GM10248 (cell line): Measurements from ENCODE around the gene MYMK.
A peak's percentile ranks its signal among the peaks of the same experiment; 100 is the strongest.

Experiments used
- CTCF ChIA-PET: fragments of 300-600 bp; sonication (Branson Sonifier 250); formaldehyde crosslinking; extraction: SDS; loops from one replicate; lab custom pipeline; 2021; ENCODE audit warnings: antibody characterized with exemption; lab: Yijun Ruan, JAX
- POLR2A ChIA-PET: fragments of 350-650 bp; sonication (Branson Sonifier 250); formaldehyde crosslinking; extraction: SDS; loops from one replicate; lab custom pipeline; 2020; ENCODE audit warnings: antibody characterized with exemption; lab: Yijun Ruan, JAX
- DNase-seq: peaks from one replicate; pipeline ENCODE4 v3.0.0; 2012; ENCODE audit errors: extremely low spot score
- TF ChIP-seq, protein P1 (sequence below): IDR thresholded peaks from 2 replicates; pipeline ENCODE4 v1.5.1; 2012; ENCODE audit warnings: mild to moderate bottlenecking, low read depth; ENCODE audit errors: extremely low read depth, missing control alignments, control extremely low read depth

The MYMK gene

GRCh38 chr9:133540698-133541025 is 15.9 kb upstream of the MYMK start:
- TF ChIP-seq, protein P1, sequence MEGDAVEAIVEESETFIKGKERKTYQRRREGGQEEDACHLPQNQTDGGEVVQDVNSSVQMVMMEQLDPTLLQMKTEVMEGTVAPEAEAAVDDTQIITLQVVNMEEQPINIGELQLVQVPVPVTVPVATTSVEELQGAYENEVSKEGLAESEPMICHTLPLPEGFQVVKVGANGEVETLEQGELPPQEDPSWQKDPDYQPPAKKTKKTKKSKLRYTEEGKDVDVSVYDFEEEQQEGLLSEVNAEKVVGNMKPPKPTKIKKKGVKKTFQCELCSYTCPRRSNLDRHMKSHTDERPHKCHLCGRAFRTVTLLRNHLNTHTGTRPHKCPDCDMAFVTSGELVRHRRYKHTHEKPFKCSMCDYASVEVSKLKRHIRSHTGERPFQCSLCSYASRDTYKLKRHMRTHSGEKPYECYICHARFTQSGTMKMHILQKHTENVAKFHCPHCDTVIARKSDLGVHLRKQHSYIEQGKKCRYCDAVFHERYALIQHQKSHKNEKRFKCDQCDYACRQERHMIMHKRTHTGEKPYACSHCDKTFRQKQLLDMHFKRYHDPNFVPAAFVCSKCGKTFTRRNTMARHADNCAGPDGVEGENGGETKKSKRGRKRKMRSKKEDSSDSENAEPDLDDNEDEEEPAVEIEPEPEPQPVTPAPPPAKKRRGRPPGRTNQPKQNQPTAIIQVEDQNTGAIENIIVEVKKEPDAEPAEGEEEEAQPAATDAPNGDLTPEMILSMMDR, result peak; percentile 22
- DNase-seq, result peak; percentile 58
- ChIA-PET POLR2A (no interaction called here), CTCF (interaction anchor here (1.0 to 3.7 kb wide), 9 partner anchors 8 to 203 kb away, joined by 3 to 13 read pairs (median 4); no protein-coding TSS in a partner anchor)

GRCh38 chr9:133539991-133540697 is 15.4 kb upstream of the MYMK start:
- ChIA-PET CTCF (interaction anchor here (1.0 to 3.7 kb wide), 9 partner anchors 8 to 203 kb away, joined by 3 to 13 read pairs (median 3); no protein-coding TSS in a partner anchor), POLR2A (no interaction called here)
- TF ChIP-seq, protein P1, result no peak
- no peak for DNase-seq

DNA sequence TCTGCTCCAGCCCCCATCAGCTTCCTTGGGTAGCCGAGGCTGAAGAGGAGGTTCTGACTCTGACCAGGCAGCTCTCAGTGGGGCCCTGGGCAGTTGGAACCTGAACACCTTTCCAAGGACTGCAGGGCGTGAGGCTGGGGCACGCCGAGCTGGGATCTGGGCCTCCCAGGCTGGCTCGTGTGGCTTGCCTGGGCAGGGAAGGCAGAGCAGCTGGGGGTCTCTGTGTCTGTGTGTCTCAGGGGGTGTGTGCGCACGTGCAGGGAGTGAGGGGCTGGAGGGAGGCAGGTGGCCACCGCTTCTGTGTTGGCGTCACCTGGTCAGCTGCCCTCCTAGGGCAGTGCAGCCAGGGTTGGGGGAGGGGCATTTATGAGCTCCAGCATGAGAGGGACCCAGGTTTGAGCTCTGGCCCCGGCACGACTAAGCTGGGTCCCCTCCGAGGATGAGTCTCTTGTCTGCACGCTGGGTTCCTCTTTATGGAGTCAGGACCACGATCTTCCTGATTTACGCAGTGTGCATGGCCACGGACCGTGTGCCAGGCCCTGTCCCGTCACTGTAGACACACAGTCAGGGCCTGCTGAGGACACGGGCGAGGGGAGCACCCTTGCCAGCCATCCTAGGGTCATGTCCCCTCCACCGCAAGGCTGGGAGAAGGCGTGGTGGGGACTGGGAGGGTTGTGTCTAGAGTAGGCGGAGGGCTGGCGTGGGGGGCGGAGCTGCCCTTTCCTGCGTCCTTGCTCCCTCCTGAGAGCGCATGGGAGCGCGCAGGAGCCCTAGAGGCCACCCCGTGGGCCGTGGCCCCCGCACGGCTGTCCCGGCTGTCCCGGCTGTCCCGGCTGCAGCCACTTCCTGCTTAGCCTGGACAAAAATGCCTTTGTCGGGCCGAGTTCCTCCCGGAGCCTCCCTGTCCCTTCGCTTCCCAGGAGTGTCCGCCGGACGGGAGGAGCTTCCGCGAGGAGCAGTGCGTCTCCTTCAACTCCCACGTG is 14.4 kb upstream of the MYMK start:
- ChIA-PET POLR2A (no interaction called here), CTCF (interaction anchor here (1.0 to 1.7 kb wide), 4 partner anchors 9 to 204 kb away, joined by 3 to 5 read pairs (median 4); no protein-coding TSS in a partner anchor)
- no peak for DNase-seq
- TF ChIP-seq, protein P1, result no peak

DNA sequence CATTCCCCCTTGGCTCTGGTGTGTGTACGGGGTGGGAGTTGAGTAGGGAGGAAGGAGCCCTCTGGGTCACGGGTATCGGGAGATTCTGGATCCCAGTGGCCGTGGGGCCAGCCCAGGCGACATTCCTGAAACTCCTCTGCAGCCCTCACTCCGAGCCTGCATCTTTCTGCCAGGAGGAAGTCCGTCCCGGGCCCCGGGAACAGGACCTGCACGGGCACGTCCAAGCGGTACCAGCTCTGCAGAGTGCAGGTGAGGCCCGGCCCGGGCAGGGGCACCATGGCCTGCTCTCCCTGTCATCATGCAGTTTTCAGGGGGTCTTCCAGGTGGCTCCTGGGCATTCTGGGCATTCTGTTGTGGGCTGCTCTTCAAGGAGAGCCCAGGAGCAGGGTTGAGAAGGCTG is 13.4 kb upstream of the MYMK start:
- TF ChIP-seq, protein P1, result no peak
- POLR2A ChIA-PET, result no interaction called here
- CTCF ChIA-PET, result no interaction called here
- no peak for DNase-seq

- CTCF ChIA-PET, result interaction anchor here (1.7 kb wide), 1 partner anchor 189 kb away, joined by 5 read pairs; no protein-coding TSS in a partner anchor
- TF ChIP-seq, protein P1, result no peak
- no peak for DNase-seq
- POLR2A ChIA-PET, result no interaction called here
These were observed 12.5 kb upstream of the MYMK start for GRCh38 chr9:133537257-133537656.

DNA sequence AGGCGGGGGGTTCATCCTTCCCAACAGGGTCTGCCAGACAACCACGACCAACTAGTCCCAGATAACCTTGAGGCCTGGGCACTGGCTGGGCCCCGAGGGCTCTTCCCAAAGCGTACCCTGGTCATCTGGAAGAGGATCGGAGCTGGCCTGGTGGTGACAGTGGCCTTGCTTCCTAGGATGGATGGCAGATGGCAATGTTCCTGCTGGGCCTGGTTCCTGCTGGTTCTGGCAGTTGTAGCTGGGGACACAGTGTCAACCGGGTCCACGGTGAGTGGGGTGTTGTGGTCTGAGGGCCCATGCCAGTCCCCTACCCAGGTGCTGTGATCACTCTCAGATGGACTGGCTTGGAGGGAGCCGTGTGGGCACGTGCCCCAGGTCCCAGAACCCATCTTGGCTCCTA is 11.8 kb upstream of the MYMK start:
- ChIA-PET POLR2A (no interaction called here), CTCF (interaction anchor here (1.7 kb wide), 1 partner anchor 190 kb away, joined by 5 read pairs; no protein-coding TSS in a partner anchor)
- TF ChIP-seq, protein P1, result no peak
- DNase-seq, result no peak
